HepG2 (cell line): ENCODE results near the gene CTTNBP2NL. TPM values are rescaled to one million over a fixed set of nuclear protein-coding genes. Genes with fewer than 3 reads are reported as not detected.

Source experiments
- ATAC-seq: fragments of 200-7000 bp; cut with Tn5 transposase; 3 replicates; pipeline ENCODE4 v1.9.1; 2020; ENCODE audit warnings: mild to moderate bottlenecking, moderate library complexity
- BruUV-seq: library from RNA; stranded (reverse); fragments of 400-500 nt; replicated peaks from 2 replicates; lab custom pipeline; 2021; lab: Mats Ljungman, UMichigan
- CTCF ChIA-PET: fragments of 300-600 bp; formaldehyde crosslinking; extraction: SDS; loops from one replicate; lab custom pipeline; 2021; ENCODE audit warnings: low total read pairs, inconsistent platforms, low intra/inter-chr PET ratio; lab: Yijun Ruan, JAX
- POLR2A ChIA-PET: fragments of 350-600 bp; sonication (Branson Sonifier 250); formaldehyde crosslinking; loops from one replicate; lab custom pipeline; 2020; ENCODE audit warnings: antibody characterized with exemption, inconsistent platforms; lab: Yijun Ruan, JAX
- DNase-seq: peaks from one replicate; pipeline ENCODE4 v3.0.0-alpha.2; 2015; ENCODE audit warnings: low spot score
- FAIRE-seq: peaks from 3 replicates; lab custom pipeline; 2011; peaks lifted over from hg19 to GRCh38; lab: Jason Lieb, UNC
- H2AFZ ChIP-seq: one replicate; pipeline ENCODE4 v1.6.1; 2011; ENCODE audit warnings: low read length, inconsistent platforms
- H3K27ac ChIP-seq: fragments of 300-600 bp; 3 replicates; pipeline ENCODE4 v1.8.0; 2011; ENCODE audit warnings: mixed run types, mild to moderate bottlenecking, mixed read lengths, low read length, inconsistent platforms; ENCODE audit not compliant: insufficient read depth; ENCODE audit errors: extremely low read length
- H3K27me3 ChIP-seq, 2 experiments: fragments of 200-600 bp in 1 of 2; 2 replicates in 1 of 2; 3 replicates in 1 of 2; pipeline versions ENCODE4 v1.6.0 to v1.8.0; 2011; ENCODE audit warnings: low read length in 2 of 2, mild to moderate bottlenecking in 2 of 2, moderate library complexity in 2 of 2, inconsistent platforms in 1 of 2; ENCODE audit not compliant: insufficient read depth in 2 of 2, control insufficient read depth in 1 of 2
- H3K36me3 ChIP-seq, 2 experiments: fragments of 200-600 bp in 1 of 2; replicated peaks in 1 of 2; 2 replicates in 1 of 2; 3 replicates in 1 of 2; pipeline versions ENCODE4 v1.5.1 to v1.8.0; 2011; ENCODE audit warnings: low read length in 2 of 2, inconsistent platforms in 1 of 2; ENCODE audit not compliant: insufficient read depth in 2 of 2, control insufficient read depth in 1 of 2
- H3K4me1 ChIP-seq: 2 replicates; pipeline ENCODE4 v1.5.1; 2012; ENCODE audit warnings: low read length, inconsistent platforms; ENCODE audit not compliant: insufficient read depth
- H3K4me2 ChIP-seq: 2 replicates; pipeline ENCODE4 v1.6.0; 2011; ENCODE audit warnings: low read depth, low read length, inconsistent platforms
- H3K4me3 ChIP-seq, 3 experiments: fragments of 200-600 bp in 1 of 3; sonication (generic), shearing (Covaris generic) in 1 of 3; replicated peaks in 1 of 3; 2 replicates each; pipeline ENCODE4 v1.5.1; 2011 to 2016; ENCODE audit warnings: low read length in 3 of 3, inconsistent platforms in 2 of 3, low read depth in 2 of 3, mild to moderate bottlenecking in 2 of 3, control low read depth in 1 of 3, mixed read lengths in 1 of 3; ENCODE audit not compliant: insufficient read depth in 1 of 3
- H3K79me2 ChIP-seq: one replicate; pipeline ENCODE4 v1.6.1; 2011; ENCODE audit warnings: low read length, inconsistent platforms; ENCODE audit not compliant: insufficient read depth
- H3K9ac ChIP-seq: 2 replicates; pipeline ENCODE4 v1.6.0; 2011; ENCODE audit warnings: mild to moderate bottlenecking, low read depth, low read length, inconsistent platforms; ENCODE audit not compliant: insufficient read depth
- H3K9me3 ChIP-seq: 2 replicates; pipeline ENCODE4 v1.5.1; 2012; ENCODE audit warnings: mild to moderate bottlenecking, low read length
- H4K20me1 ChIP-seq: 2 replicates; pipeline ENCODE4 v1.6.0; 2011; ENCODE audit warnings: inconsistent platforms, mild to moderate bottlenecking, low read length, moderate library complexity; ENCODE audit not compliant: insufficient read depth
- HNF4G ChIP-seq, 2 experiments: sonication (generic) in 1 of 2; formaldehyde crosslinking in 1 of 2; IDR thresholded peaks; 2 replicates each; pipeline versions ENCODE4 v1.4.0 to v1.6.1; 2011 to 2020; ENCODE audit warnings: borderline replicate concordance in 2 of 2, low read depth in 2 of 2, mild to moderate bottlenecking in 2 of 2, low read length in 1 of 2, missing genetic modification reagents in 1 of 2, moderate library complexity in 1 of 2
- IKZF5 ChIP-seq: IDR thresholded peaks from 2 replicates; pipeline ENCODE4 v1.6.1; 2018; ENCODE audit warnings: missing genetic modification reagents, mild to moderate bottlenecking, missing compliant biosample characterization
- SAFB2 ChIP-seq: sonication (generic); formaldehyde crosslinking; IDR thresholded peaks from 2 replicates; pipeline ENCODE4 v1.5.1; 2020; ENCODE audit warnings: missing genetic modification reagents, low read depth, mild to moderate bottlenecking, borderline replicate concordance
- SETDB1 ChIP-seq: sonication (generic); formaldehyde crosslinking; IDR thresholded peaks from 2 replicates; pipeline ENCODE4 v1.5.1; 2020; ENCODE audit warnings: missing genetic modification reagents, mild to moderate bottlenecking, borderline replicate concordance
- SNRNP70 ChIP-seq: fragments of 200-400 bp; formaldehyde crosslinking; IDR thresholded peaks from 2 replicates; pipeline ENCODE4 v1.6.1; 2017; ENCODE audit warnings: mild to moderate bottlenecking, low read depth, low read length, moderate library complexity
- ZFP1 ChIP-seq: IDR thresholded peaks from 2 replicates; pipeline ENCODE4 v1.6.1; 2016
- ZFYVE20 ChIP-seq: sonication (generic); formaldehyde crosslinking; IDR thresholded peaks from 2 replicates; pipeline ENCODE4 v1.8.0; 2023; ENCODE audit warnings: low read depth, mild to moderate bottlenecking, moderate library complexity, missing genetic modification reagents, borderline replicate concordance
- ZNF451 ChIP-seq: sonication (generic); formaldehyde crosslinking; IDR thresholded peaks from 2 replicates; pipeline ENCODE4 v1.5.0; 2020; ENCODE audit warnings: mild to moderate bottlenecking, missing genetic modification reagents
- ZNF567 ChIP-seq: sonication (generic); formaldehyde crosslinking; IDR thresholded peaks from 2 replicates; pipeline ENCODE4 v1.8.1; 2023; ENCODE audit warnings: mild to moderate bottlenecking, missing genetic modification reagents, borderline replicate concordance
- ZNF644 ChIP-seq: IDR thresholded peaks from 2 replicates; pipeline ENCODE4 v1.6.1; 2016; ENCODE audit warnings: low read depth
- ZNF710 ChIP-seq: sonication (generic); formaldehyde crosslinking; IDR thresholded peaks from 2 replicates; pipeline ENCODE4 v1.5.0; 2020; ENCODE audit warnings: mild to moderate bottlenecking, missing genetic modification reagents, borderline replicate concordance
- ZSCAN30 ChIP-seq: sonication (generic); formaldehyde crosslinking; IDR thresholded peaks from 2 replicates; pipeline ENCODE4 v1.5.0; 2020; ENCODE audit warnings: mild to moderate bottlenecking, missing genetic modification reagents
- WGBS: methylation state at CpG from one replicate; pipeline ENCODE4 v1.1.6; 2017; ENCODE audit warnings: low lambda C conversion rate; 5-methylcytosine and 5-hydroxymethylcytosine counted together
- in situ Hi-C: cut with HindIII; loops from 2 replicates; pipeline ENCODE4 v1.10.0; 2017; ENCODE audit warnings: low pct_unique_long_range_greater_than_20kb; ENCODE audit not compliant: extremely low pct_ligation_motif_present
- intact Hi-C: fragments of 100-400 bp; cut with micrococcal nuclease; formaldehyde crosslinking; loops from one replicate; pipeline ENCODE4 v1.10.0; 2022; ENCODE audit not compliant: unreplicated experiment
- polyA plus RNA-seq, 8 experiments: library from polyadenylated mRNA; depleted of rRNA in 3 of 8; stranded (reverse) in 7 of 8; unstranded in 1 of 8; fragments of >200 nt; fragmentation: Illumina TruSeq in 4 of 8; extraction: Trizol in 4 of 8; gene quantifications; 2 replicates each; pipeline versions ENCODE4 v1.2.1 to v1.2.3, GENCODE V29; 2011 to 2016; ENCODE audit warnings: low read depth in 4 of 8, missing spikeins in 1 of 8, mixed read lengths in 1 of 8; ENCODE audit not compliant: insufficient read depth in 1 of 8
- total RNA-seq, 5 experiments: library from RNA; depleted of rRNA; stranded (reverse); fragments of >200 nt; fragmentation: Illumina TruSeq; extraction: Trizol; gene quantifications; 2 replicates each; pipeline ENCODE4 v1.2.3, GENCODE V29; 2016; ENCODE audit warnings: low read depth in 1 of 5
- TF ChIP-seq, protein P1 (sequence below): sonication (generic); formaldehyde crosslinking; IDR thresholded peaks from 2 replicates; pipeline ENCODE4 v1.4.0; 2020; ENCODE audit warnings: missing genetic modification reagents, mild to moderate bottlenecking, borderline replicate concordance

CTTNBP2NL gene
- total and polyA plus RNA-seq, 2 of the 13 experiments (the other 11 are each of a cell fraction or from before 2014, with no cell fraction given), result 2.1 to 4.1 TPM

DNA sequence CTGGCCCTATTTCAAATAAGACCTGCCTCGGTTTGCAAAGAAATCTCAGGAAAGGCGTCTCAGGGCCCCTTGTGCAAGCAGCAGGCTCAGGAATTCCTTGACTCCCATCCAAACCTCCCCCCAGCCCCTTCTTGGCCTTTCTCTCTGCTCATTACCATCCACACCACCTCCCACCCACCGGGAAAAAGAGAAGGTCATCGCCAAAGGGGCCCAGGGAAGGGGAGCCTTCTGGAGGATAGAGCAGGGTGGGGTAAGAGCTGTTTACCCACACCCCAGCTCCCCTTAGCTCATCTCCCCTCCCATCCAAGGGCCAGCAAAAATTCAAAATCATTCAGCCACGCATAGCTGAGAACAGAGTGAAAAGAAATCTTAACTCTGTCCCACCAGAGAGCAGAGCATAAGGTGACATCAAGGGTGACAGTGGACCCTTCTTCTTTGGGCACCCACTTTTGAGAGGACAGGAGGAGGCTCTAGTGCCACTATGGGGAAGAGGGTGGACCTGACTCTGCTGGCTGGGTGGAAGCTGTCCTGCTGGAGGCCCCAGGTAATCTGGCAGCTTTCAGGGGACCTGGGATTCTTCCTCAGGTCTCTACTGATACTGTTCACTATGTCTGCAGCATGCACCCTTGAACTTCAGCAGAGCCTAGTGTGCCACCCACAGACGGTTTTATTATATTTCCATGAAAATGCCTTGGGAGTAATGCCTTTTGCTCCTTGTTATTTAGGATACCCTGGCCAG, 108.8 kb downstream of the CTTNBP2NL start (continued):
- TF ChIP-seq ZNF644 (CRISPR knock-in tag) (no peak), ZNF710 (CRISPR knock-in tag) (no peak)

DNA sequence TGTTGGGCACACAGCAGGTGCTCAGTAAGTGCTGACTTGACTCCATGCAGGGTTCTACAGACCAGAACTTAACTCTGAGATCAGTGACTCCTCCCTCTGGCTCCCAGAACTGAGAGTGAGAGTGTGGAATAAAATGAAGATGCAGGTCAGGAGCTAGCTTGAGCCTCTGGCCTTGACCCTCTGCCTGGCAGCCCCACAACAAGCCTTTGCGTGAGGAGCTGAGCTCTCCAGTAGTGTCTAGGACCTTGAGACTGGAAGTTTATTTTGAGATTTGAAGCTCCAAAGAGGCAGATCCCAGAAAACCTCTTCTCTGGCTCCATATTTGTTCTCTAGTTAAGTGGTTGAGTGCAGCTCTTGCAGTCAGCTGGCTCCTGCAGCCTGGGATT, 109.4 kb downstream of the CTTNBP2NL start:
- in situ Hi-C loops (loop anchor here (10.0 kb wide), 1 partner anchor 199 kb away; the partner anchor contains the start of gene RHOC), intact Hi-C loops (no loop called here)
- no TSS peak for BruUV-seq
- Histone ChIP-seq H3K9ac (no peak overlapping the region), H2AFZ (no peak overlapping the region), H3K9me3 (no peaks in the 10 kb centered on the region), H3K36me3 (no peaks in the 10 kb centered on the region), H4K20me1 (peaks cover 2% of the 10 kb centered on the region; the same call in 1 of the 2 replicates), H3K4me2 (no peak overlapping the region), H3K27ac (no peak overlapping the region), H3K4me1 (peaks cover 28% of the 10 kb centered on the region), H3K27me3 (peaks cover 18 to 88% of the 10 kb centered on the region in 2 experiments; a peak in 4 of 5 replicates), H3K79me2 (no peaks in the 10 kb centered on the region), H3K4me3 (no peak overlapping the region)
- CTCF ChIA-PET, result no interaction called here
- TF ChIP-seq ZNF567 (no peak), IKZF5 (no peak), SNRNP70 (no peak), ZFYVE20 (no peak), ZNF451 (CRISPR knock-in tag) (no peak), ZFP1 (no peak), HNF4G (IDR thresholded peaks at IDR 0.05; ENCODE audit: borderline replicate concordance, low read depth, low read length) (no peak), HNF4G (CRISPR knock-in tag; IDR thresholded peaks at IDR 0.05; ENCODE audit: borderline replicate concordance, low read depth) (no peak), SAFB2 (CRISPR knock-in tag) (no peak), ZSCAN30 (no peak), SETDB1 (CRISPR knock-in tag) (no peak)
- TF ChIP-seq, protein P1, sequence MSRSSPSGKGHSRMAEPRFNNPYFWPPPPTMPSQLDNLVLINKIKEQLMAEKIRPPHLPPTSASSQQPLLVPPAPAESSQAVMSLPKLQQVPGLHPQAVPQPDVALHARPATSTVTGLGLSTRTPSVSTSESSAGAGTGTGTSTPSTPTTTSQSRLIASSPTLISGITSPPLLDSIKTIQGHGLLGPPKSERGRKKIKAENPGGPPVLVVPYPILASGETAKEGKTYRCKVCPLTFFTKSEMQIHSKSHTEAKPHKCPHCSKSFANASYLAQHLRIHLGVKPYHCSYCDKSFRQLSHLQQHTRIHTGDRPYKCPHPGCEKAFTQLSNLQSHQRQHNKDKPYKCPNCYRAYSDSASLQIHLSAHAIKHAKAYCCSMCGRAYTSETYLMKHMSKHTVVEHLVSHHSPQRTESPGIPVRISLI (CRISPR knock-in tag), result no peak
- WGBS, result 0% methylated on average over 1 of the region's 1 CpG
- POLR2A ChIA-PET, result no interaction called here
- DNase-seq (no peak), FAIRE-seq (no peak), ATAC-seq (no peak)
